Trophoblast cell (in vitro differentiated cells and primary cell): ENCODE measurements around the gene LRRC27.

ENCODE experiments used
- DNase-seq, 2 donors: peaks; one replicate each; pipeline ENCODE4 v3.0.0-alpha.2; 2016
- H2AFZ ChIP-seq: 2 replicates; pipeline ENCODE4 v1.6.1; 2013; ENCODE audit warnings: low read length, moderate library complexity, mild to moderate bottlenecking; ENCODE audit not compliant: insufficient read depth, poor library complexity
- H2AK5ac ChIP-seq: 2 replicates; pipeline ENCODE4 v1.6.1; 2013; ENCODE audit warnings: mild to moderate bottlenecking, low read length
- H2BK120ac ChIP-seq: 2 replicates; pipeline ENCODE4 v1.6.1; 2013; ENCODE audit warnings: low read length, mild to moderate bottlenecking, moderate library complexity; ENCODE audit not compliant: insufficient read depth, poor library complexity
- H2BK12ac ChIP-seq: 2 replicates; pipeline ENCODE4 v1.6.1; 2013; ENCODE audit warnings: mild to moderate bottlenecking, low read length, moderate library complexity
- H2BK5ac ChIP-seq: 2 replicates; pipeline ENCODE4 v1.6.1; 2013; ENCODE audit warnings: low read length, low read depth, moderate library complexity, mild to moderate bottlenecking; ENCODE audit not compliant: poor library complexity
- H3K14ac ChIP-seq: 2 replicates; pipeline ENCODE4 v1.6.1; 2013; ENCODE audit warnings: mild to moderate bottlenecking, low read length
- H3K18ac ChIP-seq: 2 replicates; pipeline ENCODE4 v1.6.1; 2013; ENCODE audit warnings: mild to moderate bottlenecking, low read length
- H3K23ac ChIP-seq: 2 replicates; pipeline ENCODE4 v1.6.1; 2013; ENCODE audit warnings: low read length
- H3K27ac ChIP-seq: 2 replicates; pipeline ENCODE4 v1.5.1; 2013; ENCODE audit warnings: low read depth, mild to moderate bottlenecking, inconsistent platforms, low read length, moderate library complexity
- H3K27me3 ChIP-seq: 2 replicates; pipeline ENCODE4 v1.6.1; 2013; ENCODE audit warnings: inconsistent platforms, mild to moderate bottlenecking, low read length, moderate library complexity; ENCODE audit not compliant: insufficient read depth
- H3K36me3 ChIP-seq, 2 experiments: 1 replicate in 1 of 2; 2 replicates in 1 of 2; pipeline ENCODE4 v1.6.1; 2013; ENCODE audit warnings: low read length in 2 of 2, mild to moderate bottlenecking in 2 of 2, moderate library complexity in 1 of 2; ENCODE audit not compliant: insufficient read depth in 2 of 2, control insufficient read depth in 1 of 2
- H3K4ac ChIP-seq: 2 replicates; pipeline ENCODE4 v1.6.1; 2013; ENCODE audit warnings: low read depth, mild to moderate bottlenecking, low read length, moderate library complexity
- H3K4me1 ChIP-seq, 2 experiments: 1 replicate in 1 of 2; 2 replicates in 1 of 2; pipeline ENCODE4 v1.6.1; 2013; ENCODE audit warnings: low read length in 2 of 2, mild to moderate bottlenecking in 2 of 2, moderate library complexity in 1 of 2; ENCODE audit not compliant: insufficient read depth in 2 of 2, control insufficient read depth in 1 of 2
- H3K4me2 ChIP-seq: 2 replicates; pipeline ENCODE4 v1.6.1; 2013; ENCODE audit warnings: inconsistent platforms, mild to moderate bottlenecking, low read length, moderate library complexity
- H3K4me3 ChIP-seq: 2 replicates; pipeline ENCODE4 v1.5.1; 2013; ENCODE audit warnings: mild to moderate bottlenecking, low read depth, low read length, inconsistent platforms
- H3K79me1 ChIP-seq: one replicate; pipeline ENCODE4 v1.6.1; 2013; ENCODE audit warnings: low read length
- H3K79me2 ChIP-seq: 2 replicates; pipeline ENCODE4 v1.6.1; 2013; ENCODE audit warnings: low read length, mild to moderate bottlenecking; ENCODE audit not compliant: control insufficient read depth, insufficient read depth, poor library complexity
- H3K9ac ChIP-seq: 2 replicates; pipeline ENCODE4 v1.6.1; 2013; ENCODE audit warnings: mild to moderate bottlenecking, low read length
- H3K9me3 ChIP-seq: 2 replicates; pipeline ENCODE4 v1.6.1; 2013; ENCODE audit warnings: low read depth, mild to moderate bottlenecking, control low read depth, inconsistent platforms, low read length; ENCODE audit not compliant: insufficient read depth
- H4K12ac ChIP-seq: 2 replicates; pipeline ENCODE4 v1.6.1; 2013; ENCODE audit warnings: low read depth, mild to moderate bottlenecking, low read length, moderate library complexity
- H4K8ac ChIP-seq: 2 replicates; pipeline ENCODE4 v1.6.1; 2013; ENCODE audit warnings: low read depth, mild to moderate bottlenecking, low read length, moderate library complexity
- H4K91ac ChIP-seq: one replicate; pipeline ENCODE4 v1.6.1; 2013; ENCODE audit warnings: low read depth, mild to moderate bottlenecking, low read length, moderate library complexity
- WGBS: extraction: QIAGEN DNeasy Blood & Tissue Kit; methylation state at CpG from one replicate; pipeline ENCODE4 v1.1.7; 2013; ENCODE audit warnings: missing lambda C conversion rate; ENCODE audit not compliant: insufficient read length, insufficient coverage; ENCODE audit errors: extremely low coverage; 5-methylcytosine and 5-hydroxymethylcytosine counted together

The LRRC27 gene

DNA sequence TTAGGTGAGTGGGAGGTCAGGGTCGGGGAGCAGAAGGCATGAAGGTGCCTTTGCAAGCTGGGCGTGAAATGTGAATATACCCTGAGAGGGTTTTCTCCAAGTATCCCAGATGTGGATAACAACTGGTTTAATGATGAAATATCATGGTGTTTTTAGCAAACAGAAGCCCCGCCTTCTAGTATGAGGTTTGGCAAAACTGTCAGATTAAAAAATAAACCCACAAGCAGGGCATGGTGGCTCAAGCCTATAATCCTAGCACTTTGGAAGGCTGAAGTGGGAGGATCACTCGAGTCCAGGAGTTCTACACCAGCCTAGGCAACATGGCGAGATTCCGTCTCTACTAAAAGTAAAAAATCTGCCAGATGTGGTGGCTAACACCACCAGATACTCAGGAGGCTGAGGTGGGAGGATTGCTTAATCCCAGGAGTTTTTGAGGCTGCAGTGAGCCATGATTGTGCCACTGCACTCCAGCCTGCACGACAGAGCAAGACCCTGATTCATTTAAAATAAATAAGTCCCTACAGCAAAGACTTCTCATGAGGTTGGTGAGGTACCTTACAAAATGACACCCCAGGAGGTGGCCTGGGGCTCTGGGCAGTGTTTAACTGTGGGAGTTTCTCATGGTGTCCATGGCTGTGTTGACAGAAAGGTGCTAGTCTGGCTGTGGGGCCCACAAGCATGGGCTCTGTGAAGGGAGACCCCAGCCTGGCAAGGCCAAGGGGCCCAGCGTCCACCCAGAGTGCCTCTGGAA lies 58.4 kb downstream of the LRRC27 start:
- Histone ChIP-seq H2BK12ac (no peak overlapping the region), H3K23ac (no peak overlapping the region), H3K4ac (no peak overlapping the region), H3K14ac (no peak overlapping the region), H3K9me3 (peaks cover 8% of the 10 kb centered on the region), H2AK5ac (no peak overlapping the region), H2AFZ (no peak overlapping the region), H4K91ac (no peak overlapping the region), H3K79me1 (peaks cover 6% of the 10 kb centered on the region), H2BK120ac (no peak overlapping the region), H2BK5ac (no peak overlapping the region), H3K27ac (no peak overlapping the region), H3K9ac (no peak overlapping the region), H3K79me2 (no peaks in the 10 kb centered on the region), H4K12ac (no peak overlapping the region), H3K36me3 (no peaks in the 10 kb centered on the region), H4K8ac (no peak overlapping the region), H3K4me2 (no peak overlapping the region), H3K27me3 (no peaks in the 10 kb centered on the region), H3K4me3 (no peak overlapping the region), H3K18ac (no peak overlapping the region), H3K4me1 (peaks cover 23 to 24% of the 10 kb centered on the region in 2 experiments)
- no CpG with 5 or more reads among the region's 8 CpGs for whole genome bisulfite sequencing
- no peak for DNase-seq

- no peaks in the 10 kb centered on the region for H3K36me3 ChIP-seq
- no peak overlapping the region for H3K18ac ChIP-seq
- peaks cover 1% of the 10 kb centered on the region for H3K79me2 ChIP-seq
- no peak overlapping the region for H2AK5ac ChIP-seq
- H3K14ac ChIP-seq, result no peak overlapping the region
- H3K27me3 ChIP-seq, result no peaks in the 10 kb centered on the region
- peaks cover 13% of the 10 kb centered on the region for H3K79me1 ChIP-seq
- no peak overlapping the region for H2AFZ ChIP-seq
- no peak overlapping the region for H2BK5ac ChIP-seq
- no peak overlapping the region for H2BK120ac ChIP-seq
- H3K4ac ChIP-seq, result no peak overlapping the region
- whole genome bisulfite sequencing, result no CpG with 5 or more reads among the region's 19 CpGs
- H3K9me3 ChIP-seq, result peaks cover 8% of the 10 kb centered on the region
- peaks cover 28 to 29% of the 10 kb centered on the region in 2 experiments for H3K4me1 ChIP-seq
- H3K4me2 ChIP-seq, result no peak overlapping the region
- no peak overlapping the region for H3K4me3 ChIP-seq
- no peak for DNase-seq
- H3K27ac ChIP-seq, result no peak overlapping the region
- H4K91ac ChIP-seq, result no peak overlapping the region
- no peak overlapping the region for H4K8ac ChIP-seq
- no peak overlapping the region for H4K12ac ChIP-seq
- no peak overlapping the region for H3K23ac ChIP-seq
- no peak overlapping the region for H3K9ac ChIP-seq
- H2BK12ac ChIP-seq, result no peak overlapping the region
Observed at GRCh38 chr10:132390921-132391675, 59.1 kb downstream of the LRRC27 start.

- WGBS, result no CpG with 5 or more reads among the region's 4 CpGs
- Histone ChIP-seq H2BK120ac (no peak overlapping the region), H3K36me3 (no peaks in the 10 kb centered on the region), H2AK5ac (no peak overlapping the region), H3K9me3 (peaks cover 8% of the 10 kb centered on the region), H3K4me1 (peaks cover 28 to 29% of the 10 kb centered on the region in 2 experiments), H3K4me2 (no peak overlapping the region), H3K14ac (no peak overlapping the region), H4K8ac (no peak overlapping the region), H4K12ac (no peak overlapping the region), H2BK5ac (no peak overlapping the region), H3K23ac (no peak overlapping the region), H3K9ac (no peak overlapping the region), H3K79me2 (peaks cover 4% of the 10 kb centered on the region), H3K27ac (no peak overlapping the region), H2BK12ac (no peak overlapping the region), H3K4ac (no peak overlapping the region), H3K79me1 (peaks cover 18% of the 10 kb centered on the region), H3K27me3 (no peaks in the 10 kb centered on the region), H3K4me3 (no peak overlapping the region), H2AFZ (no peak overlapping the region), H3K18ac (no peak overlapping the region), H4K91ac (no peak overlapping the region)
- no peak for DNase-seq
Observed at GRCh38 chr10:132391676-132392020, 59.7 kb downstream of the LRRC27 start.

- WGBS, result no CpG with 5 or more reads among the region's 2 CpGs
- H3K14ac ChIP-seq, result no peak overlapping the region
- H3K27me3 ChIP-seq, result no peaks in the 10 kb centered on the region
- H4K12ac ChIP-seq, result no peak overlapping the region
- no peak overlapping the region for H2BK5ac ChIP-seq
- H2BK120ac ChIP-seq, result no peak overlapping the region
- H3K4me1 ChIP-seq, result peaks cover 28 to 29% of the 10 kb centered on the region in 2 experiments
- peak overlapping the region; percentile 55 for H3K4me3 ChIP-seq
- H3K79me1 ChIP-seq, result peaks cover 23% of the 10 kb centered on the region
- H3K36me3 ChIP-seq, result no peaks in the 10 kb centered on the region
- no peak overlapping the region for H3K9ac ChIP-seq
- no peak overlapping the region for H3K4me2 ChIP-seq
- H3K9me3 ChIP-seq, result peaks cover 8% of the 10 kb centered on the region
- no peak overlapping the region for H4K8ac ChIP-seq
- H2BK12ac ChIP-seq, result no peak overlapping the region
- no peak overlapping the region for H4K91ac ChIP-seq
- H3K27ac ChIP-seq, result no peak overlapping the region
- no peak overlapping the region for H3K18ac ChIP-seq
- no peak for DNase-seq
- no peak overlapping the region for H3K4ac ChIP-seq
- no peak overlapping the region for H3K23ac ChIP-seq
- H3K79me2 ChIP-seq, result peaks cover 7% of the 10 kb centered on the region
- H2AFZ ChIP-seq, result no peak overlapping the region
- no peak overlapping the region for H2AK5ac ChIP-seq
Observed at GRCh38 chr10:132392184-132392800, 60.3 kb downstream of the LRRC27 start.
